Islet of Langerhans (tissue), 1 donor: ENCODE measurements around the gene COL4A6.

Experiments used
- FAIRE-seq: peaks from one replicate; lab custom pipeline; 2011; peaks lifted over from hg19 to GRCh38; lab: Jason Lieb, UNC

Gene COL4A6

GRCh38 chrX:108270739-108271396, 167.4 kb downstream of the COL4A6 start:
- no peak for FAIRE-seq

- FAIRE-seq: no peak
These were observed 167.9 kb downstream of the COL4A6 start for GRCh38 chrX:108270280-108270679.

- FAIRE-seq: no peak
These were observed 169.7 kb downstream of the COL4A6 start for GRCh38 chrX:108268434-108269080.

GRCh38 chrX:108267557-108267956, 170.7 kb downstream of the COL4A6 start:
- no peak for FAIRE-seq

- no peak for FAIRE-seq
These were observed 173.8 kb downstream of the COL4A6 start for GRCh38 chrX:108264376-108264775.

GRCh38 chrX:108261549-108262203, 176.5 kb downstream of the COL4A6 start:
- no peak for FAIRE-seq

- FAIRE-seq: no peak
These were observed 180.7 kb downstream of the COL4A6 start for GRCh38 chrX:108257556-108257955.

GRCh38 chrX:108254636-108255035, 183.6 kb downstream of the COL4A6 start:
- FAIRE-seq: no peak

GRCh38 chrX:108250654-108251579, 187.3 kb downstream of the COL4A6 start:
- no peak for FAIRE-seq

GRCh38 chrX:108246304-108246954, 191.8 kb downstream of the COL4A6 start:
- FAIRE-seq: no peak

GRCh38 chrX:108245462-108245861, 192.8 kb downstream of the COL4A6 start:
- no peak for FAIRE-seq

GRCh38 chrX:108235986-108236385, 202.2 kb downstream of the COL4A6 start:
- FAIRE-seq: no peak

- FAIRE-seq: no peak
These were observed 207.6 kb downstream of the COL4A6 start for GRCh38 chrX:108230574-108230973.

GRCh38 chrX:108224727-108225621, 213.2 kb downstream of the COL4A6 start:
- peak; percentile 93 for FAIRE-seq

- FAIRE-seq: no peak
These were observed 214.0 kb downstream of the COL4A6 start for GRCh38 chrX:108224218-108224617.

GRCh38 chrX:108223585-108223984, 214.6 kb downstream of the COL4A6 start:
- no peak for FAIRE-seq

GRCh38 chrX:108221301-108221864, 216.8 kb downstream of the COL4A6 start:
- no peak for FAIRE-seq

- no peak for FAIRE-seq
These were observed 218.1 kb downstream of the COL4A6 start for GRCh38 chrX:108219949-108220601.

GRCh38 chrX:108217876-108218275, 220.3 kb downstream of the COL4A6 start:
- FAIRE-seq: no peak
